Endothelial cell (in vitro differentiated cells): ENCODE measurements around the gene TWF2. TPM values are rescaled to one million over a fixed set of nuclear protein-coding genes. Genes with fewer than 3 reads are reported as not detected.

Experiments
- DNase-seq: peaks from one replicate; pipeline ENCODE4 v3.0.0; 2021; ENCODE audit warnings: low spot score
- H3K27ac Mint-ChIP-seq: one replicate; pipeline ENCODE4 v1.8.0; 2021; ENCODE audit warnings: mixed read lengths, inconsistent platforms; ENCODE audit not compliant: unreplicated experiment
- H3K27me3 Mint-ChIP-seq: one replicate; pipeline ENCODE4 v1.8.0; 2021; ENCODE audit warnings: mild to moderate bottlenecking, moderate library complexity, mixed read lengths, inconsistent platforms; ENCODE audit not compliant: unreplicated experiment
- H3K36me3 Mint-ChIP-seq: one replicate; pipeline ENCODE4 v1.8.0; 2021; ENCODE audit warnings: mild to moderate bottlenecking, low read depth, mixed read lengths, inconsistent platforms; ENCODE audit not compliant: unreplicated experiment
- H3K4me1 Mint-ChIP-seq: one replicate; pipeline ENCODE4 v1.8.0; 2021; ENCODE audit warnings: mild to moderate bottlenecking, mixed read lengths, inconsistent platforms; ENCODE audit not compliant: unreplicated experiment
- H3K4me3 Mint-ChIP-seq: one replicate; pipeline ENCODE4 v1.8.0; 2021; ENCODE audit warnings: mild to moderate bottlenecking, mixed read lengths, inconsistent platforms; ENCODE audit not compliant: unreplicated experiment
- H3K9me3 Mint-ChIP-seq: one replicate; pipeline ENCODE4 v1.8.0; 2021; ENCODE audit warnings: mixed read lengths, inconsistent platforms; ENCODE audit not compliant: unreplicated experiment
- total RNA-seq: library from RNA; stranded (reverse); fragmentation: NEBNext Ultra II Directional; extraction: Animal tissue kit (Norgen Biotek cat#: 25700); gene quantifications from one replicate; pipeline ENCODE4 v1.2.1, GENCODE V29; 2021; ENCODE audit not compliant: unreplicated experiment
- TF ChIP-seq, protein P1 (sequence below): fragments of 200-600 bp; sonication (generic); IDR thresholded peaks from one replicate; pipeline ENCODE4 v1.5.0; 2021; ENCODE audit warnings: antibody characterized with exemption; ENCODE audit not compliant: unreplicated experiment

TWF2 gene
- total RNA-seq, 1 donor from 2014 or later: 85.3 TPM

DNA sequence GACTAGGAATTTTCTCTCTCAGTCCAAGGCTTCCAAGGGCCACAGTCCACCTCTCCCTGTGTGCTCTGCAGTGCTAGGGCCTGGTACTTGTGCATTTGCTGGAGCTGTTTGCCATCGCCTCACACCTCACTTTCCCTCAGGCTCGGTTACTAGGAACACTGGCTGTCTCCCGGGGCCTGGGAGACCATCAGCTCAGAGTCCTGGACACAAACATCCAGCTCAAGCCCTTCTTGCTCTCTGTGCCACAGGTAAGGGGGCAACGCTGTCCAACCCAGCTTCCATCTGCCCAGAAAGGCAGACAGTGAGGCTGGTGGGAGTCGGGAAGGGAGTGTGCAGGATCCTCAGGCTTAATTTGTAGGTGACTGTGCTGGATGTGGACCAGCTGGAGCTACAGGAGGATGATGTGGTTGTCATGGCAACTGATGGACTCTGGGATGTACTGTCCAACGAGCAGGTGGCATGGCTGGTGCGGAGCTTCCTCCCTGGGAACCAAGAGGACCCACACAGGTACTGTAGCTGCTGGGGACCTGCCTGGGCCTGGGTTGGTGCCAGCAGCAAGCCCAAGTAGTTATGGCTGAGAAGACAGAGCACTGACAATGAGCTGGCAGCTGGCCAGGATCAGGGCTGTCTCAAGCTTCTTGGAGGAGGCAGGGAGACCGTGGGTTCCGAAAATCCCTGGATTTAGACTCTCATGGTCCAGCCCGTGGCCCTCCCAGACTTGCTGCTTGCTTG is 10.0 kb upstream of the TWF2 start:
- H3K36me3 Mint-ChIP-seq: peaks cover 25% of the 10 kb centered on the region
- TF ChIP-seq, protein P1, sequence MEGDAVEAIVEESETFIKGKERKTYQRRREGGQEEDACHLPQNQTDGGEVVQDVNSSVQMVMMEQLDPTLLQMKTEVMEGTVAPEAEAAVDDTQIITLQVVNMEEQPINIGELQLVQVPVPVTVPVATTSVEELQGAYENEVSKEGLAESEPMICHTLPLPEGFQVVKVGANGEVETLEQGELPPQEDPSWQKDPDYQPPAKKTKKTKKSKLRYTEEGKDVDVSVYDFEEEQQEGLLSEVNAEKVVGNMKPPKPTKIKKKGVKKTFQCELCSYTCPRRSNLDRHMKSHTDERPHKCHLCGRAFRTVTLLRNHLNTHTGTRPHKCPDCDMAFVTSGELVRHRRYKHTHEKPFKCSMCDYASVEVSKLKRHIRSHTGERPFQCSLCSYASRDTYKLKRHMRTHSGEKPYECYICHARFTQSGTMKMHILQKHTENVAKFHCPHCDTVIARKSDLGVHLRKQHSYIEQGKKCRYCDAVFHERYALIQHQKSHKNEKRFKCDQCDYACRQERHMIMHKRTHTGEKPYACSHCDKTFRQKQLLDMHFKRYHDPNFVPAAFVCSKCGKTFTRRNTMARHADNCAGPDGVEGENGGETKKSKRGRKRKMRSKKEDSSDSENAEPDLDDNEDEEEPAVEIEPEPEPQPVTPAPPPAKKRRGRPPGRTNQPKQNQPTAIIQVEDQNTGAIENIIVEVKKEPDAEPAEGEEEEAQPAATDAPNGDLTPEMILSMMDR: no peak
- no peak for DNase-seq
- H3K4me1 Mint-ChIP-seq: peaks cover 25% of the 10 kb centered on the region
- H3K4me3 Mint-ChIP-seq: no peak overlapping the region
- no peaks in the 10 kb centered on the region for H3K9me3 Mint-ChIP-seq
- H3K27me3 Mint-ChIP-seq: peaks cover 9% of the 10 kb centered on the region
- no peak overlapping the region for H3K27ac Mint-ChIP-seq

DNA sequence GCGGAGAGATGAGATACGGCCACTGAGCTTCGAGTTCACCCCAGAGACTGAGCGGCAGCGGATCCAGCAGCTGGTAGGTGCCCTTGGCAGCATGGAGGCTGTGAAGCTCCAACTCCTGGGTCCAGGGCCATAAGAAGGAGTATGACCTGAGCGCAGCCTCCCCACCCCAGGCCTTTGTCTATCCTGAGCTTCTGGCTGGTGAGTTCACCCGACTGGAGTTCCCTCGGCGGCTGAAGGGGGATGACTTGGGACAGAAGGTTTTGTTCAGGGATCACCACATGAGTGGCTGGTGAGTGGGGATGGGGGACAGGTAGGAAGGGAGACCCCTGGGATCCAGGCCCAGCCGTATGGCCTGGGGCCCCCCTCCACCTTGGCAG is 9.2 kb upstream of the TWF2 start:
- Mint-ChIP-seq H3K36me3 (peaks cover 25% of the 10 kb centered on the region), H3K9me3 (no peaks in the 10 kb centered on the region), H3K4me1 (peaks cover 21% of the 10 kb centered on the region), H3K27ac (peak overlapping the region; percentile 74), H3K27me3 (peaks cover 12% of the 10 kb centered on the region), H3K4me3 (peak overlapping the region; percentile 56)
- TF ChIP-seq, protein P1: no peak
- no peak for DNase-seq

DNA sequence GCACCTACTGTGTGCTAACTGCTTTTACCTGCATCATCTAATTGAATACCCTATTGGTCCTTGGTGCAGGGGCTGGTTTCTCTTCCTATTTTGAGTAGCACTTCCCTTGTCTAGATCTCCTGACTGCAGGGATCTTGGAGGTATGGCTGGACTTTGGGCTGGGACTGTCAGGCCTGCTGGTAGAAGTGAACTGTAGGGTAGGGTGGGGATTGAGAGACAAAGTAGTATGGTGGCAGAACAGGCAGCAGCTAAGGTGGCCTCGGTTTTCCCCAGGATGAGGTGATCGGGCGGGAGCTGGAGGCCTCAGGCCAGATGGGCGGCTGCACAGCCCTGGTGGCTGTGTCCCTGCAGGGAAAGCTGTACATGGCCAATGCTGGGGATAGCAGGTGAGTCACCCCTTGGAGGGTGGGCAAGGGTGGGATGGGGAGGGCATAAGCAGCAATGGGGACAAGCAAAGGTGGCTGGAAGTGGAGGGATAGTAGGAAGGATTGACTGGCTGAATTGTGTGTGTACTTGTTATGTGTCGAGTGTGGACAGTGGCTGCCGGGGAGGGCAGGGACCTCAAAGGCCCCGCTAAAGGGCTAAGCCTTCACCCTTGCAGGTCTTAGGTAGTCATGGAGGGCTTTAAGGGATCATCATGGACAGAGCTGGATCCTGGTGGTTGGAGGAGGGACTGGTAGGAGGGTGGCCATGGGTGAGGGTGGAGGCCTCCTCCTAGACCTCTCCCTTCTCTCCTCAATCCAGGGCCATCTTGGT is 8.6 kb upstream of the TWF2 start:
- TF ChIP-seq, protein P1: no peak
- H3K36me3 Mint-ChIP-seq: peaks cover 23% of the 10 kb centered on the region
- no peaks in the 10 kb centered on the region for H3K9me3 Mint-ChIP-seq
- peaks cover 18% of the 10 kb centered on the region for H3K4me1 Mint-ChIP-seq
- H3K27me3 Mint-ChIP-seq: peaks cover 13% of the 10 kb centered on the region
- H3K4me3 Mint-ChIP-seq: peak overlapping the region; percentile 56
- peak overlapping the region; percentile 74 for H3K27ac Mint-ChIP-seq
- DNase-seq: no peak

DNA sequence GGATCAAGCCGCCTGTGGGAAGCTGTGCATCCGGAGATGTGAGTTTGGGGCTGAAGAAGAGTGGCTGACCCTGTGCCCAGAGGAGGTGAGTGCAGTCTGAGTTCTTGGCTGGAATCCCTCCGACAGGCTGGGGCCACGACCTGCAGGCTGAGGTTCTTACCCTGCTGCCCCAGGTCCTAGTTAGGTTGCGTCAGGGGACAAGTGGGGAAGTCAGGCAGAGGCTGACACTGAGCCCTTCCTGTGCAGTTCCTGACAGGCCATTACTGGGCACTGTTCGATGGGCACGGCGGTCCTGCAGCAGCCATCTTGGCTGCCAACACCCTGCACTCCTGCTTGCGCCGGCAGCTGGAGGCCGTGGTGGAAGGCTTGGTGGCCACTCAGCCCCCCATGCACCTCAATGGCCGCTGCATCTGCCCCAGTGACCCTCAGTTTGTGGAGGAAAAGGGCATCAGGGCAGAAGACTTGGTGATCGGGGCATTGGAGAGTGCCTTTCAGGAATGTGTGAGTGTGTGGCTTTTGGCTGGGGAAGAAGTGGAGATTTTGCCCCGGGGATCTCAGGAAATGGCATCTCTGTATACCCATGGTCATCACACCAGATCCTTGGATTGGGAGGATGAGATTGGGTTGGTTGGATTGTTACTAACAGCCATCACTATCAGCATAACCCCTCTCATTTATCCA is 7.9 kb upstream of the TWF2 start:
- peaks cover 18% of the 10 kb centered on the region for H3K4me1 Mint-ChIP-seq
- peak overlapping the region; percentile 48 for H3K4me3 Mint-ChIP-seq
- H3K27me3 Mint-ChIP-seq: peaks cover 13% of the 10 kb centered on the region
- H3K9me3 Mint-ChIP-seq: no peaks in the 10 kb centered on the region
- peaks cover 21% of the 10 kb centered on the region for H3K36me3 Mint-ChIP-seq
- H3K27ac Mint-ChIP-seq: no peak overlapping the region
- TF ChIP-seq, protein P1: no peak
- no peak for DNase-seq
